GM23248 (cell line): Measurements from ENCODE around the gene WDR89. TPM values are rescaled to one million over a fixed set of nuclear protein-coding genes. Genes with fewer than 3 reads are reported as not detected.
"Not testable (repeated sequence)": the region's sequence is repeated elsewhere in the genome, so short reads cannot be mapped to it uniquely, and the experiment has no call there.

ENCODE experiments used
- DNase-seq: peaks from one replicate; pipeline ENCODE4 v3.0.0-alpha.2; 2015
- H2AFZ ChIP-seq: fragments of 200-600 bp; sonication (generic); 2 replicates; pipeline ENCODE4 v1.6.1; 2016; ENCODE audit warnings: antibody characterized with exemption
- H3F3A ChIP-seq: fragments of 200-600 bp; sonication (generic); 2 replicates; pipeline ENCODE4 v1.6.1; 2016; ENCODE audit warnings: mild to moderate bottlenecking, antibody characterized with exemption, mixed run types; ENCODE audit not compliant: insufficient read depth
- H3K27ac ChIP-seq: fragments of 200-600 bp; sonication (generic); 2 replicates; pipeline ENCODE4 v1.5.1; 2016; ENCODE audit warnings: mild to moderate bottlenecking
- H3K27me3 ChIP-seq: fragments of 200-600 bp; sonication (generic); replicated peaks from 2 replicates; pipeline ENCODE4 v1.6.1; 2016; ENCODE audit warnings: mild to moderate bottlenecking; ENCODE audit not compliant: insufficient read depth
- H3K36me3 ChIP-seq: fragments of 200-600 bp; sonication (generic); 2 replicates; pipeline ENCODE4 v1.6.1; 2016; ENCODE audit warnings: low read depth, mild to moderate bottlenecking
- H3K4me1 ChIP-seq: fragments of 200-600 bp; sonication (generic); 2 replicates; pipeline ENCODE4 v1.6.1; 2016; ENCODE audit warnings: mild to moderate bottlenecking; ENCODE audit not compliant: insufficient read depth
- H3K4me2 ChIP-seq: fragments of 200-600 bp; sonication (generic); one replicate; pipeline ENCODE4 v1.6.1; 2016; ENCODE audit warnings: mild to moderate bottlenecking; ENCODE audit not compliant: unreplicated experiment
- H3K4me3 ChIP-seq: fragments of 200-600 bp; sonication (generic); 2 replicates; pipeline ENCODE4 v1.5.1; 2016; ENCODE audit warnings: mild to moderate bottlenecking
- H3K79me2 ChIP-seq: fragments of 200-600 bp; sonication (generic); 2 replicates; pipeline ENCODE4 v1.6.1; 2016; ENCODE audit warnings: mild to moderate bottlenecking; ENCODE audit not compliant: insufficient read depth
- H3K9ac ChIP-seq: fragments of 200-600 bp; sonication (generic); 2 replicates; pipeline ENCODE4 v1.6.1; 2016; ENCODE audit warnings: mild to moderate bottlenecking
- H3K9me2 ChIP-seq: fragments of 200-600 bp; sonication (generic); 2 replicates; pipeline ENCODE4 v1.6.1; 2016; ENCODE audit warnings: mixed run types, mild to moderate bottlenecking, moderate library complexity; ENCODE audit not compliant: insufficient read depth
- H3K9me3 ChIP-seq: fragments of 200-600 bp; sonication (generic); one replicate; pipeline ENCODE4 v1.6.1; 2017; ENCODE audit warnings: low read depth
- H4K20me1 ChIP-seq: fragments of 200-600 bp; sonication (generic); 2 replicates; pipeline ENCODE4 v1.6.0; 2016; ENCODE audit not compliant: insufficient read depth
- EZH2 ChIP-seq: fragments of 200-600 bp; sonication (generic); IDR thresholded peaks from 2 replicates; pipeline ENCODE4 v1.6.1; 2018; ENCODE audit warnings: antibody characterized with exemption, mild to moderate bottlenecking; ENCODE audit not compliant: insufficient read depth, poor library complexity, severe bottlenecking
- EZH2phosphoT487 ChIP-seq: fragments of 200-600 bp; sonication (generic); IDR thresholded peaks from 2 replicates; pipeline ENCODE4 v1.6.1; 2018; ENCODE audit warnings: antibody characterized with exemption, moderate library complexity, mild to moderate bottlenecking, low read depth; ENCODE audit not compliant: insufficient read depth
- WGBS, 2 experiments: methylation state at CpG; one replicate each; pipeline ENCODE4 v1.1.6; 2015 to 2017; ENCODE audit warnings: low lambda C conversion rate in 2 of 2, low coverage in 1 of 2; ENCODE audit errors: missing lambda C conversion rate in 2 of 2; 5-methylcytosine and 5-hydroxymethylcytosine counted together
- in situ Hi-C: fragments of 300-500 bp; cut with MboI; formaldehyde crosslinking; loops from 2 replicates; pipeline ENCODE4 v1.15.0; 2020
- polyA plus RNA-seq: library from polyadenylated mRNA; unstranded; fragments of >200 nt; fragmentation: Nextera tagmentation; extraction: Ambion mirVana; gene quantifications from 2 replicates; pipeline ENCODE4 v1.2.1, GENCODE V29; 2016
- total RNA-seq: library from RNA; depleted of rRNA; stranded (reverse); fragments of >200 nt; shearing (Covaris generic); gene quantifications from 2 replicates; pipeline ENCODE4 v1.2.3, GENCODE V29; 2014

WDR89 gene
- total and polyA plus RNA-seq, 2 experiments from 2014 or later: 6.9 to 7.0 TPM

GRCh38 chr14:63603749-63604277 is 37.9 kb downstream of the WDR89 start:
- Histone ChIP-seq H2AFZ (no peak overlapping the region), H3K27me3 (no peaks in the 10 kb centered on the region), H3K36me3 (peaks cover 8% of the 10 kb centered on the region; the same call in 1 of the 2 replicates), H3K27ac (no peak overlapping the region), H3K4me1 (no peaks in the 10 kb centered on the region), H3K9ac (no peak overlapping the region), H3F3A (no peaks in the 10 kb centered on the region), H3K9me2 (no peaks in the 10 kb centered on the region), H4K20me1 (no peaks in the 10 kb centered on the region), H3K4me2 (no peak overlapping the region), H3K79me2 (peaks cover 11% of the 10 kb centered on the region), H3K9me3 (no peaks in the 10 kb centered on the region), H3K4me3 (no peak overlapping the region)
- in situ Hi-C loops: no loop called here
- no peak for DNase-seq
- no peak for TF ChIP-seq EZH2
- TF ChIP-seq EZH2phosphoT487: no peak
- 85 to 88% methylated on average over 5 of the region's 5 CpGs for WGBS, 2 experiments

DNA sequence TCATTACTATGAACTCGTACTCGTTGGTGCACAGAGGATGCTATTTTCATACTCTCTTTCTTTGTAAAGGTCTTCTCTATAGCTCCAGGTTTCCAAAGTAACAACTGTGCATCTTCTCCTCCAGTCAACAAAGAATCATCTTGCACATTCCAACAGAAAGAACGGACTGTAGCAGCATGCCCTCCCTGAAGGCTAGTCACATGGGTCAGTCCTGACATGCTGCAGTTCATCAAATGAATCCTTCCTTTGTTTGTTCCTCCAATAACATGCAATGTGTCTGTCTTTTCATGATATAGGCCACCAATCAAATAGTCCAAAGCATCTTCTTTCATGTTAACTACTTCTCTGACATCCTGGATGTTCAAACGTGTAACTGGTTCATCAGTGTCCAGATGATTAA is 42.9 kb downstream of the WDR89 start:
- no peaks in the 10 kb centered on the region for H3K9me2 ChIP-seq
- H4K20me1 ChIP-seq: no peaks in the 10 kb centered on the region
- in situ Hi-C loops: no loop called here
- H3K36me3 ChIP-seq: peaks cover 15% of the 10 kb centered on the region; the same call in 1 of the 2 replicates
- WGBS, 2 experiments: 92 to 95% methylated on average over 4 of the region's 4 CpGs
- H3K4me2 ChIP-seq: no peak overlapping the region
- TF ChIP-seq EZH2 (no peak), EZH2phosphoT487 (no peak)
- no peaks in the 10 kb centered on the region for H3K4me1 ChIP-seq
- no peaks in the 10 kb centered on the region for H3K27me3 ChIP-seq
- no peak for DNase-seq
- no peaks in the 10 kb centered on the region for H3K9me3 ChIP-seq
- H3K4me3 ChIP-seq: no peak overlapping the region
- H3K9ac ChIP-seq: no peak overlapping the region
- no peak overlapping the region for H3K27ac ChIP-seq
- no peak overlapping the region for H2AFZ ChIP-seq
- H3K79me2 ChIP-seq: no peaks in the 10 kb centered on the region
- no peaks in the 10 kb centered on the region for H3F3A ChIP-seq

GRCh38 chr14:63596998-63597658 is 44.5 kb downstream of the WDR89 start:
- Histone ChIP-seq H3K4me2 (no peak overlapping the region), H3K9me3 (no peaks in the 10 kb centered on the region), H3K4me1 (no peaks in the 10 kb centered on the region), H2AFZ (no peak overlapping the region), H3F3A (no peaks in the 10 kb centered on the region), H4K20me1 (no peaks in the 10 kb centered on the region), H3K79me2 (no peaks in the 10 kb centered on the region), H3K27me3 (no peaks in the 10 kb centered on the region), H3K9me2 (no peaks in the 10 kb centered on the region), H3K9ac (no peak overlapping the region), H3K27ac (no peak overlapping the region), H3K36me3 (peaks cover 15% of the 10 kb centered on the region; the same call in 1 of the 2 replicates), H3K4me3 (no peak overlapping the region)
- DNase-seq: no peak
- TF ChIP-seq EZH2phosphoT487: no peak
- TF ChIP-seq EZH2: no peak
- 98 to 99% methylated on average over 4 of the region's 4 CpGs for WGBS, 2 experiments
- in situ Hi-C loops: no loop called here

DNA sequence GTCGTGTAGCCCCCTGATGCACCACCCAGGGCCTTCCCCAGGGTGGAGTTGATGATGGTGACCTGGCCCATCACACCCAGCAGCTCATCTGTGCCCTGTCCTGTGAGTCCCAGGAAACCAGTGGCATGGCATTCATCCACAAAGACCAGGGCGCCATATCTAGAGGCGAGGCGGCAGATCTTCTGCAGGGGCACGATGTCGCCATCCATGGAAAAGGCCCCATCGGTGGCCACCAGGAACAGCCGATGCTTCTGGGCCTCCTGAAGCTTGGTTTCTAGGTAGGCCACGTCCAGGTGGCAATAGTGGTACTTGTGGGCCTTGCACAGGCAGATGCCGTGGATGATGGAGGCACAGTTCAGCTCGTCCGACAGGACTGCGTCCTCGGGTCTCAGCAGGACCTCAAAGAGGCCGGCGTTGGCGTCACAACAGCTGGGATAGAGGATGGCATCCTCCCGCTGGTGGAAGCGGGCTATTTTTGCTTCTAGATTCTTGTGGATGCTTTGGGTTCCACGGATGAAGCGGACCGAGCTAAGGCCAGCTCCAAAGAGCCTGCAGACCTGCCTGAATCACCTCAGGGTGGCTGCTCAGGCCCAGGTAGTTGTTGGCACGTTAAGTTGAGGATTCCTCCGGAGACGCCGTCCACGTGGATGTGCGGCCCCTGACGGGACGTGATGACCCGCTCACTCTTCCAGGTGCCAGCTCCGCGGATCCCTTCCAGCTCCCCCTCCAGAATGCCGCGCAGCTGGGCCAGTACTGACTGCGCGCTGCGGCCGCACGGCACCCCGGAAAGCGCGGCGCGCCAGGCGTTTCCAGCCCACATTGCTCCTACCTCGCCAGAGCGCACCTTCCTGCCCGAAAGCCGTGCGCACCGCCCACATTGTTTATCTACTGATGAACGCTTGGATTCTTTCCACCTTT is 47.0 kb downstream of the WDR89 start:
- no peak for DNase-seq
- Histone ChIP-seq H3K4me2 (no peak overlapping the region), H2AFZ (no peak overlapping the region), H3K9me3 (no peaks in the 10 kb centered on the region), H3K4me3 (no peak overlapping the region), H3K9me2 (no peaks in the 10 kb centered on the region), H3K27ac (no peak overlapping the region), H4K20me1 (no peaks in the 10 kb centered on the region), H3K79me2 (no peaks in the 10 kb centered on the region), H3F3A (no peaks in the 10 kb centered on the region), H3K27me3 (no peaks in the 10 kb centered on the region), H3K9ac (no peak overlapping the region), H3K4me1 (no peaks in the 10 kb centered on the region), H3K36me3 (peaks cover 15% of the 10 kb centered on the region; the same call in 1 of the 2 replicates)
- in situ Hi-C loops: no loop called here
- 95 to 97% methylated on average over 51 to 53 of the region's 53 CpGs for WGBS, 2 experiments
- TF ChIP-seq EZH2: no peak
- no peak for TF ChIP-seq EZH2phosphoT487

DNA sequence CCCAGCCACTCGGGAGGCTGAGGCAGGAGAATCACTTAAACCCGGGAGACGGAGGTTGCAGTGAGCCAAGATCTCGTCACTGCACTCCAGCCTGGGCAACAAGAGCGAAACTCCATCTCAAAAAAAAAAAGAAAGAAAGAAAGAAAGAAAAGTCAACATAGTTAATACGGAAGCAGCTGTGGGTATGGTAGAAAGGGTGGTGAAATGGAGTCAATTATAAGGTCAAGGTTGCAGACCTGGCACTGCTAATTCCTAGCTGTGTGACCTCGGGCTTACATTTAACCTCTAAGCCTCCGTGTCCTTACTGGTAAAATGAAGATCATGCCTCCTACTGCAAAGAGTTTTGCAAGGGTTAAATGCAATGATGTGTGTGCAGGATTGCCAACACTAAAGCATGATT is 58.6 kb downstream of the WDR89 start:
- H3K4me1 ChIP-seq, in situ Hi-C loops: not testable (repeated sequence)
- 80 to 81% methylated on average over 8 of the region's 8 CpGs for WGBS, 2 experiments

More for the DNA sequence above, 58.6 kb downstream of the WDR89 start:
- H4K20me1 ChIP-seq, DNase-seq, H3F3A ChIP-seq, H3K9me2 ChIP-seq, H3K27me3 ChIP-seq, H3K36me3 ChIP-seq, H3K4me2 ChIP-seq, H2AFZ ChIP-seq, H3K79me2 ChIP-seq, H3K9me3 ChIP-seq, H3K9ac ChIP-seq, H3K27ac ChIP-seq, H3K4me3 ChIP-seq: not testable (repeated sequence)
